ENCODE results near the gene CRACR2A. TPM values are rescaled to one million over a fixed set of nuclear protein-coding genes. Genes with fewer than 3 reads are reported as not detected.

The CRACR2A gene
- total RNA-seq, 4 donors from 2014 or later, result 4.8 to 18.2 (median 10.6) TPM

DNA sequence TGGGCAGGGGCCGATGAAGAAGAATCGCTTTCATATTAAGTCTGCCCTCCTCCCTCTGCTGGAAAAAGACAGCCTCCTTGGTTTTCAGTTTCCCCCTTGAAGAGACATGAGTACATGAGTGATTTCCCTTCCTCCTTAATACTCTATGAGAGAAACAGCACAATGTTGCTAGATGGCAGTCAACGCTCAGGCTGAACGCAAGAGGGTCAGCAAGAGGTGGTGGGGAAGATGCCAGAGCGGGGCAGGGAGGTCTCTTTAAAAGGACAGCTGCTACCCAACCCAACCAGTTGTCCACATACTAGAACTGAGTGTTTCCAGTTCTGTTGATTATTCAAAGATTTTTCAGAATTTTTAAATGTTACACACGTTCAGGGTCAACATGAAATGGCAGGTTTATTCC lies 22.8 kb downstream of the CRACR2A start:
- peaks cover 3% of the 10 kb centered on the region for H3K4me1 ChIP-seq
- WGBS, result 98% methylated on average over 6 of the region's 6 CpGs
- DNase-seq (ENCODE audit: low spot score in 2 of 2), result no peak
- no peak overlapping the region for H3K27ac ChIP-seq
- H3K4me3 ChIP-seq, result no peak overlapping the region
- H3K9me3 ChIP-seq, result no peaks in the 10 kb centered on the region
- H3K27me3 ChIP-seq, result no peaks in the 10 kb centered on the region
- no peaks in the 10 kb centered on the region for H3K36me3 ChIP-seq
- no peak for TF ChIP-seq POLR2AphosphoS5 (IDR thresholded peaks at IDR 0.05)
- TF ChIP-seq POLR2A (IDR thresholded peaks at IDR 0.05), result no peak
- TF ChIP-seq EP300 (IDR thresholded peaks at IDR 0.05), result no peak
- TF ChIP-seq, protein P1, sequence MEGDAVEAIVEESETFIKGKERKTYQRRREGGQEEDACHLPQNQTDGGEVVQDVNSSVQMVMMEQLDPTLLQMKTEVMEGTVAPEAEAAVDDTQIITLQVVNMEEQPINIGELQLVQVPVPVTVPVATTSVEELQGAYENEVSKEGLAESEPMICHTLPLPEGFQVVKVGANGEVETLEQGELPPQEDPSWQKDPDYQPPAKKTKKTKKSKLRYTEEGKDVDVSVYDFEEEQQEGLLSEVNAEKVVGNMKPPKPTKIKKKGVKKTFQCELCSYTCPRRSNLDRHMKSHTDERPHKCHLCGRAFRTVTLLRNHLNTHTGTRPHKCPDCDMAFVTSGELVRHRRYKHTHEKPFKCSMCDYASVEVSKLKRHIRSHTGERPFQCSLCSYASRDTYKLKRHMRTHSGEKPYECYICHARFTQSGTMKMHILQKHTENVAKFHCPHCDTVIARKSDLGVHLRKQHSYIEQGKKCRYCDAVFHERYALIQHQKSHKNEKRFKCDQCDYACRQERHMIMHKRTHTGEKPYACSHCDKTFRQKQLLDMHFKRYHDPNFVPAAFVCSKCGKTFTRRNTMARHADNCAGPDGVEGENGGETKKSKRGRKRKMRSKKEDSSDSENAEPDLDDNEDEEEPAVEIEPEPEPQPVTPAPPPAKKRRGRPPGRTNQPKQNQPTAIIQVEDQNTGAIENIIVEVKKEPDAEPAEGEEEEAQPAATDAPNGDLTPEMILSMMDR (IDR thresholded peaks at IDR 0.05), result no peak

DNA sequence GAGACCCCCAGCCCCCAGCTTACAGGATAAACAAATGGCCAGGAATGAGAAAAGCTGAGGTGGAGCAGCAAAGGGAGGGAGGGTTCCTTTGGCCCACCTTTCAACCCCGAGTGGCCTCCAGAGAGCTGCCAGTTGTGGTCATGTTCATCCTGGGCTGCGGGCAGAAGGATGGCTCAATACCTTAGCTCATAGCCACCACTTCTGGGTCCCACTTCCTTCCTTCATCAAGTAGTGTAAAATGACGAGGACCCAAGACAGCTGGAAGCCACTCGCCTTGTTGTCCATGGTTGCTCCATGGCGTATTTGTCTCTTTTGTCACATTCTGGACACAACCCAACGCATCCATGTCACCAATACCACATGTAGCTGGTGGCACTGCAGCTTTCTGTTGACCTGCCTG lies 24.2 kb downstream of the CRACR2A start:
- 74% methylated on average over 6 of the region's 6 CpGs for WGBS
- no peaks in the 10 kb centered on the region for H3K36me3 ChIP-seq
- H3K4me3 ChIP-seq, result no peak overlapping the region
- no peak for DNase-seq (ENCODE audit: low spot score in 2 of 2)
- peaks cover 4% of the 10 kb centered on the region for H3K4me1 ChIP-seq
- no peak for TF ChIP-seq POLR2A (IDR thresholded peaks at IDR 0.05)
- TF ChIP-seq, protein P1 (IDR thresholded peaks at IDR 0.05), result no peak
- no peak for TF ChIP-seq EP300 (IDR thresholded peaks at IDR 0.05)
- no peak for TF ChIP-seq POLR2AphosphoS5 (IDR thresholded peaks at IDR 0.05)
- no peak overlapping the region for H3K27ac ChIP-seq
- no peaks in the 10 kb centered on the region for H3K27me3 ChIP-seq
- H3K9me3 ChIP-seq, result no peaks in the 10 kb centered on the region

DNA sequence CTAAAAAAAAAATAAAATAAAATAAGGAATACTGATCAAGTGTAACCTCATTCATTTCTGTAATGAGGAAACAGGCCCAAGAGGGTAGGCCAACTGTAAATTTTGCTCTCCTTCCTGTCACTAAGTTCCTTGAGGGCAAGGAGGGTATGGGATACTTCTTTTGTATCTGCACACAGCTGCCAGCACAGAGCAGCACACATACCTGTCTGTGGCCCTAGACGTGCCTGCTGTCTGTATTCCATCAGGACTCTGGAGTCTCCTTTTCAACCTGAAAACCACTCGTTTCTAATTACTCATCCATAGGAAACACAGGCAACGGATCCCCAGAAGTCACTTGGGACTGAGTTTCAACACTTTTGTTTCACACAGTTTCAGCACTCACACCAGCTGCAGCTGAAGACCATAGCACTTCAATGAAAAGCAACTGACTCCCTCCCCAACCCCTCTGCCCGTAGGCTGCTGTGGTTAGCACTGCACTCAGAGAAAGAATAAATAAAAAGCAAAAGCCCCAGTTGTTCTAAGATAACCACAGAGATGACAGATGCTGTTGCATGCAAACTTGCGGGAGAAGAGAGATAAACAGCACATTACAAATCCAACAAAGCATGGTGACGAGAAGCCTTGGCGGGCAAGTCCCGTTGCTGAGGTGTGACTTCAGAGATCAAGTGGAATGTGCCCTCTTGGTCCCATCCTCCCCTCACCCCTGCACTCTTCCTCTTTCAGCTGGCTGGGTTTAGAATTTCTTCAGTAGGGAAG lies 24.9 kb downstream of the CRACR2A start:
- DNase-seq (ENCODE audit: low spot score in 2 of 2), result no peak
- WGBS, result 61% methylated on average over 8 of the region's 8 CpGs
- no peak overlapping the region for H3K4me3 ChIP-seq
- H3K27ac ChIP-seq, result no peak overlapping the region
- H3K27me3 ChIP-seq, result no peaks in the 10 kb centered on the region
- TF ChIP-seq, protein P1 (IDR thresholded peaks at IDR 0.05), result no peak
- TF ChIP-seq POLR2AphosphoS5 (IDR thresholded peaks at IDR 0.05), result no peak
- H3K4me1 ChIP-seq, result peaks cover 4% of the 10 kb centered on the region
- H3K9me3 ChIP-seq, result no peaks in the 10 kb centered on the region
- no peaks in the 10 kb centered on the region for H3K36me3 ChIP-seq

DNA sequence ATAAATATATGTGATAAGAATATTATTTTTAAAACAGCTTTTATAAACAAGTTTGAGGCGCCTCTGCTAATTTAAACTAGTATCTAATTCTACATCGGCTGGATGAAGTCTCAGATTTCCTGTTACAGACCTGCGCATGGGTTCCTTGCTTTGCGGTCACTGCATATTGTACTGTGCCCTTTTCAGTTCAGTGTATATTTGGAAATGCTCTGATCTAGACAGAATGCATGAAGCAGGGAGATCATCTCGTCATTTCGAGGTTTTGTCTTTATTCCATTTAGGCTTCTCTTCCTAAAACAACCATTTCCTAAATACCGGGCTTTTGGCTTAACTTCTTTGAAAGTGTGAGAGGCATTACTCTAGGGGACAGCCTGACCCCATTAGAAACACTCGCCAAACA lies 25.6 kb downstream of the CRACR2A start:
- Histone ChIP-seq H3K9me3 (no peaks in the 10 kb centered on the region), H3K36me3 (no peaks in the 10 kb centered on the region), H3K4me3 (no peak overlapping the region), H3K27me3 (no peaks in the 10 kb centered on the region), H3K27ac (no peak overlapping the region), H3K4me1 (peaks cover 4% of the 10 kb centered on the region)
- TF ChIP-seq EP300 (IDR thresholded peaks at IDR 0.05) (no peak), POLR2AphosphoS5 (IDR thresholded peaks at IDR 0.05) (no peak), POLR2A (IDR thresholded peaks at IDR 0.05) (no peak)
- TF ChIP-seq, protein P1 (IDR thresholded peaks at IDR 0.05), result no peak
- no peak for DNase-seq (ENCODE audit: low spot score in 2 of 2)
- 91% methylated on average over 8 of the region's 8 CpGs for WGBS

DNA sequence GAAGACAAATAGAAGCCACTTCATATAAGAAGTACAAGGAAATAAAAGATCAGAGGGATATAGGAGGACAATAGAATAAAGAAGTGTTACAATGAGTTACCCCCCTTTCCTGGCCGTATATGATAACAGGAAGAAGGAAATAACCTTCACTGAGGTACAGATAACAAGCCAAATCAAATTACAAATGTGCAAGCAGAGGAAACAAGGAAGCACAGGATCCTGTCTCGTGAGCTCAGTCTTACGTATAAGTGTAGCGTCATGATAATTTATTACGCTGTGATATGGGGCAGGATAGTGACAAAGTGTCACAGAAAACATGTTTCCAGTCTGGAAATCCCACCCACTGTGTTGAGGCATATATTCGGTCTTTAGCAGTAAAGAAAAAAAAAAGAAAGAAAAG lies 26.5 kb downstream of the CRACR2A start:
- no peaks in the 10 kb centered on the region for H3K36me3 ChIP-seq
- no peaks in the 10 kb centered on the region for H3K27me3 ChIP-seq
- no peak overlapping the region for H3K4me3 ChIP-seq
- no peak overlapping the region for H3K27ac ChIP-seq
- no peak for TF ChIP-seq POLR2AphosphoS5 (IDR thresholded peaks at IDR 0.05)
- TF ChIP-seq POLR2A (IDR thresholded peaks at IDR 0.05), result no peak
- TF ChIP-seq, protein P1 (IDR thresholded peaks at IDR 0.05), result no peak
- TF ChIP-seq EP300 (IDR thresholded peaks at IDR 0.05), result no peak
- H3K9me3 ChIP-seq, result no peaks in the 10 kb centered on the region
- peaks cover 4% of the 10 kb centered on the region for H3K4me1 ChIP-seq
- 54% methylated on average over 6 of the region's 6 CpGs for WGBS
- DNase-seq (ENCODE audit: low spot score in 2 of 2), result no peak

All from suprapubic skin (tissue), 4 donors.